HUES48 (cell line): ENCODE results near the gene CARD11.

Experiments
- H3K27ac ChIP-seq: one replicate; pipeline ENCODE4 v1.7.0; 2013; ENCODE audit warnings: low read depth, low read length, inconsistent platforms
- H3K27me3 ChIP-seq: 2 replicates; pipeline ENCODE4 v1.6.1; 2013; ENCODE audit warnings: mild to moderate bottlenecking, low read length; ENCODE audit not compliant: control insufficient read depth, insufficient read depth
- H3K36me3 ChIP-seq: 2 replicates; pipeline ENCODE4 v1.6.1; 2013; ENCODE audit warnings: low read length; ENCODE audit not compliant: control insufficient read depth, insufficient read depth
- H3K4me1 ChIP-seq: 2 replicates; pipeline ENCODE4 v1.6.1; 2013; ENCODE audit warnings: mild to moderate bottlenecking, low read length; ENCODE audit not compliant: control insufficient read depth, insufficient read depth
- H3K4me3 ChIP-seq: 2 replicates; pipeline ENCODE4 v1.5.1; 2013; ENCODE audit warnings: mild to moderate bottlenecking, low read depth, low read length
- H3K9ac ChIP-seq: 2 replicates; pipeline ENCODE4 v1.6.1; 2013; ENCODE audit warnings: mild to moderate bottlenecking, low read depth, low read length, moderate library complexity
- H3K9me3 ChIP-seq: 2 replicates; pipeline ENCODE4 v1.6.1; 2013; ENCODE audit warnings: low read length; ENCODE audit not compliant: control insufficient read depth, insufficient read depth

CARD11 gene

DNA sequence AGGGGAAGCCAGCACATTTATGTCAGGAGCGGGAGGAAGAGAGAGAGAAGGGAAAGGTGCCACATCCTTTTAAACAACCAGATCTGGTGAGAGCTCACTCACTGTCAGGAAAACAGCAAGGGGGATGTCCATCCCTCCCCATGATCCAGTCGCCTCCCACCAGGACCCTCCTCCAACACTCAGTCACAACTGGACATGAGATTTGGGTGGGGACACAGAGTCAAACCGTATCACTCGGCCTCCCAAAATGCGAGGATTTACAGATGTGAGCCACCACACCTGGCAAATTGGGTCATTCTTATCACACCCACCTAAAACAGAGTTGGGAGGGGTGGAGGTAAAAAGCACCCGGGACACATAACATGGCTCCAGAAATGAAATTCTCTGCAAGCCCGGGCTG, 41.0 kb downstream of the CARD11 start:
- H3K36me3 ChIP-seq: no peaks in the 10 kb centered on the region
- H3K27me3 ChIP-seq: no peaks in the 10 kb centered on the region
- no peaks in the 10 kb centered on the region for H3K4me1 ChIP-seq
- no peak overlapping the region for H3K27ac ChIP-seq
- no peak overlapping the region for H3K4me3 ChIP-seq
- H3K9ac ChIP-seq: no peak overlapping the region
- H3K9me3 ChIP-seq: no peaks in the 10 kb centered on the region

DNA sequence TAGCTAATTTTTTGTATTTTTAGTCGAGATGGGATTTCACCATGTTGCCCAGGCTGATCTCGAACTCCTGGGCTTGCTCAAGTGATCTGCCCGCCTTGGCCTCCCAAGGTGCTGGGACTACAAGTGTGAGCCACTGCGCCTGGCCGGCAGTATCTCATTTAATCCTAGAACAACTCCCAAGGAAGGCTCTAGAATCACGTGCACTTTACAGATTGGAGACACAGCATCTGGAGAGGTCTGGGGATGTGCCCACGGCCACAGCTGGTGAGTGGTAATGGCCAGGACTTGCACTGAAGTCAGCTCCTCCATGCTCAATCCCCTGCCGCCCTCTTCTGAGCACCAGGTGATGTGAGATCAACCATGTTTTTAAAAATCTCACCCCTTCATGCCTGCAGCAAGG, 43.1 kb downstream of the CARD11 start:
- H3K4me1 ChIP-seq: no peaks in the 10 kb centered on the region
- no peak overlapping the region for H3K27ac ChIP-seq
- no peak overlapping the region for H3K9ac ChIP-seq

GRCh38 chr7:2999078-2999500, 44.6 kb downstream of the CARD11 start:
- no peak overlapping the region for H3K9ac ChIP-seq
- no peaks in the 10 kb centered on the region for H3K9me3 ChIP-seq
- H3K4me1 ChIP-seq: no peaks in the 10 kb centered on the region
- no peak overlapping the region for H3K4me3 ChIP-seq
- H3K27ac ChIP-seq: no peak overlapping the region
- H3K27me3 ChIP-seq: no peaks in the 10 kb centered on the region
- no peaks in the 10 kb centered on the region for H3K36me3 ChIP-seq

More for the DNA sequence above, 43.1 kb downstream of the CARD11 start:
- no peaks in the 10 kb centered on the region for H3K27me3 ChIP-seq
- H3K4me3 ChIP-seq: no peak overlapping the region
- no peaks in the 10 kb centered on the region for H3K9me3 ChIP-seq
- no peaks in the 10 kb centered on the region for H3K36me3 ChIP-seq

- H3K9ac ChIP-seq: no peak overlapping the region
- H3K27ac ChIP-seq: no peak overlapping the region
- no peak overlapping the region for H3K4me3 ChIP-seq
- H3K27me3 ChIP-seq: no peaks in the 10 kb centered on the region
- no peaks in the 10 kb centered on the region for H3K4me1 ChIP-seq
- no peaks in the 10 kb centered on the region for H3K36me3 ChIP-seq
- H3K9me3 ChIP-seq: no peaks in the 10 kb centered on the region
Observed at GRCh38 chr7:2997014-2997413, 46.7 kb downstream of the CARD11 start.

DNA sequence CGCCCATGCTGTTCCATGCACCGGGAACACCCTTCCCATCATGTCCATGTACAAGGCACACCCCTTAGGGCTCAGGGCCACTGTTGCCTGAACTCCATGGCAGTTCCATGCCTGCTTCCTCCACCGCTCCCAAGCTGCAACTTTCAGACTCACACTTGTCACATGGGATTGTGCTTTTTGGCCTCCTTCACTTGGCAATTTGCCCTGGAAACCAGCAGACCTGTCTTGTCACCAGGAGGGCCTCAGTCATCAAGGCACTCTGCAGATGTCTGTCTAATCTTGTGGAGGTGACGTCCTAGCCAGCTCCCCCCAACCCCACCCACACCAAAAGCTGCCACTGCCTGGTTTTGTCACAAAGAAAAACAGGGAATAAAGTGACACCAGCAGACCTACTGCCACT, 47.5 kb downstream of the CARD11 start:
- no peaks in the 10 kb centered on the region for H3K9me3 ChIP-seq
- H3K4me3 ChIP-seq: no peak overlapping the region
- H3K4me1 ChIP-seq: no peaks in the 10 kb centered on the region
- no peaks in the 10 kb centered on the region for H3K36me3 ChIP-seq
- H3K9ac ChIP-seq: no peak overlapping the region
- H3K27ac ChIP-seq: no peak overlapping the region
- no peaks in the 10 kb centered on the region for H3K27me3 ChIP-seq

DNA sequence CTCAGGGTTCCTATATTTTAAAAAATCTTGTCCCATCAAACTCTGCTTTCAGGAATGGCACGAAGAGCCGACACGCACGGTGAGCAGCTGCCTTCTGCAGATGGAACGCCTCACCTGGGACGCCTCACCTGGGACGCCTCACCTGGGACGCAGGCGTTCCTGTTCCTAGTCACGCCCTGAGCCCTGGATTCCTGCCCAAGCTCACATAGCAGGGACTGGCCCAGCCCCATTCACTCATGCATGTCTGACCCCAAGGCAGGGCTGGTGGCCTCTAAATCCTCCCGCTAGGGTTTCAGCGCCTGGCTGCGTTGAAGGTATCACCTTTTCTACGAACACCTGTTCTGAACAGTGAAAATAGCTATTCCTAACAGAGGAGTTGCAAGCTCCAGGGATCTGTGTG, 49.8 kb downstream of the CARD11 start:
- H3K27me3 ChIP-seq: no peaks in the 10 kb centered on the region
- H3K4me3 ChIP-seq: no peak overlapping the region
- H3K36me3 ChIP-seq: no peaks in the 10 kb centered on the region
- H3K9me3 ChIP-seq: no peaks in the 10 kb centered on the region
- no peak overlapping the region for H3K27ac ChIP-seq
- no peak overlapping the region for H3K9ac ChIP-seq
- H3K4me1 ChIP-seq: no peaks in the 10 kb centered on the region

- Histone ChIP-seq H3K27ac (no peak overlapping the region), H3K9ac (no peak overlapping the region), H3K27me3 (no peaks in the 10 kb centered on the region), H3K4me3 (no peak overlapping the region), H3K4me1 (no peaks in the 10 kb centered on the region), H3K36me3 (no peaks in the 10 kb centered on the region), H3K9me3 (no peaks in the 10 kb centered on the region)
Observed at GRCh38 chr7:2993396-2993795, 50.3 kb downstream of the CARD11 start.

DNA sequence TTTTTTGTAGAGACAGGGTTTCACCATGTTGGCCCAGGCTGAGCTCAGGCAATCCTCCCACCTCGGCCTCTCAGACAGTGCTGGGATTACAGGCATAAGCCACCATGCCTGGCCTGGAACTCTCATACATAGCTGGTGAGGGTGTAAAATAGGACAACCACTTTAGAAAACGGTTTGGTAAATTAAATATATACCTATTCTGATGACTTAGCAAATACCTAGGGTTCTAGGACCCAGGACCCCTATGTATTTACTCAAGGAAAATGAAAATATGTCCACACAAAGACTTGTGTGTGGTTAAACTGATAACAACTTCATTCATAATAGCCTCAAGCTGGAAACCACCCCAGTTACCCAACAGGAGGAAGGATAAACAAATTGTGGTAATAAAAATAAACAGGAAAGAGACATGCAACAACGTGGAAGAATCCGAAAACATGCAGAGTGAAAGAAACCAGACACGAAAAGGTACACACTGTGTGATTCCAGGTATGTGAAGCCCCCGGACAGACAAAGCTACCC, 52.7 kb downstream of the CARD11 start:
- no peaks in the 10 kb centered on the region for H3K36me3 ChIP-seq
- H3K9me3 ChIP-seq: no peaks in the 10 kb centered on the region
- H3K4me1 ChIP-seq: no peaks in the 10 kb centered on the region
- H3K4me3 ChIP-seq: no peak overlapping the region
- H3K9ac ChIP-seq: no peak overlapping the region
- H3K27me3 ChIP-seq: no peaks in the 10 kb centered on the region
- H3K27ac ChIP-seq: no peak overlapping the region

DNA sequence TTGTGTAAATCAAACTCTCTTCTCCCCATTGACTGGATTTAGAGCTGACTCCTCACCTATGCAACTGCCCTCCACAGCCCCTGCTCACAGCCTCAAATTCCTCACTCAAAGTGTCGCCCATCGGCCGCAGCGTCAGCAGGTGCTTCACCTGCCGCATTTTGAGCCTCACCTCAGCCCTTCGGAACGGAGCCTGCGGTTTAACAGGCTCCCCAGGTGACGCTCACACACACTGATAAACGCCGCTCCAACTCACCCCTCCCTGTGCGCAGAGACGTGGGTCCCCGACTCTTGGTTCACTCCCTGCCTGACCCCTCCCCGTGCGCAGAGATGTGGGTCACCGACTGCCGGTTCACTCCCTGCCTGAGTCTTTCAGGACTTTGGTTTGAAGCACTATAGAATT, 57.1 kb downstream of the CARD11 start:
- Histone ChIP-seq H3K27me3 (no peaks in the 10 kb centered on the region), H3K27ac (no peak overlapping the region), H3K9me3 (no peaks in the 10 kb centered on the region), H3K36me3 (no peaks in the 10 kb centered on the region), H3K4me3 (no peak overlapping the region), H3K4me1 (no peaks in the 10 kb centered on the region), H3K9ac (no peak overlapping the region)

DNA sequence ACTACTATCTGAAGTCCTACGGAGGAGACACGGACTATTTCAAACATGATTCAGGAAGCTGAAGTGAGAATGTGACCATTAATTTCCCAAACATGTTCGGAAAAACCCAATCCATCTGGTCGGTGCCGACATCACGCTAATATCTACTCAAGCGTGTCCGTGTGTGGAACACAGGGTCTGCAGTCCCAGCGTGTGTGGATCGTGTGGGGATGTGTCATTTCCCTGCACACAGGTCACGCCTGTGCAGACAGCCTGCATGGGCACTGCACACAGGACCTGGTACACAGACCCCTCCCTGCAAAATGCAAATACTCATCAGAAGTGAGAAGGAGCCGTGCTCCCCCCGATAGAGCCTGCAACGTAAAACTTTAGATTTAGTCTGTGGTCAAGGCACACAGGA, 57.8 kb downstream of the CARD11 start:
- Histone ChIP-seq H3K27me3 (no peaks in the 10 kb centered on the region), H3K4me1 (no peaks in the 10 kb centered on the region), H3K36me3 (no peaks in the 10 kb centered on the region), H3K9ac (no peak overlapping the region), H3K4me3 (no peak overlapping the region), H3K27ac (no peak overlapping the region), H3K9me3 (no peaks in the 10 kb centered on the region)

DNA sequence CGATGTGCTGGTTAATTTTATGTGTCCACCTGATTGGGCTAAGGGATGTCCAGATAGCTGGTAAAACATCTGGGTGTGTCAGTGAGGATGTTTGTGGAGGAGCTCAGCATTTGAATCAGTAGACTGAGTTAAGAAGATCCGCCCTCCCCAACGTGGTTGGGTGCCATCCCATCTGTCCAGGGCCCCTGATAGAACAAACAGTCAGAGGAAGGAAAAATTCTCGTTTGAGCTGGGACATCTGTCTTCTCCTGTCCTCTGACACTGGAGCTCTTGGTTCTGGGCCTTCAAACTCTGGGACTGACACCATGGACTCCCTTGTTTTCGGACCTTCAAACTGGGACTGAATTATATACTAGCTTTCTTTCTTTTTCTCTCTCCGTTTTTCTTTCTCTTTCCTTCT, 59.6 kb downstream of the CARD11 start:
- H3K27ac ChIP-seq: no peak overlapping the region
- H3K9me3 ChIP-seq: no peaks in the 10 kb centered on the region
- H3K36me3 ChIP-seq: no peaks in the 10 kb centered on the region
- H3K4me1 ChIP-seq: peaks cover 8% of the 10 kb centered on the region
- no peak overlapping the region for H3K4me3 ChIP-seq
- H3K9ac ChIP-seq: no peak overlapping the region
- H3K27me3 ChIP-seq: no peaks in the 10 kb centered on the region

DNA sequence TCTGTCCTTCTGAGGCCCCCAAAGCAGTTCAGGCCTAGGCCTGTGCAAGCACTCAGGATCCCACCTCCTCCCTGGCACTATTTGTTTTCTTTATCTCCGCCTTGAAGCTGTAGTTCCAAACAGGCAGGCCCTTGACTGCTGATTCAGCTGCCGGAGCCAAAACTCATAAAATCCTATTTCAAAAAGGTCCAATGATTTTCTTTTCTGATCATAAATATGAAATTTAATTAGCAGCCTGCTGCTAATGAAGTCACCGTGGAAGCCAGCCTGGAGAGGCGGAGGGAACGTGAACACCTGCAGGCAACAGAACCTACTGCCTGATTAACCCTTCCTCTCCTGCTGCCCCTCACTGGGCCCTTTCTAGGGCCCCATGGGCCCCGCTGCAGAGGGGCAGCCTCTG, 60.1 kb downstream of the CARD11 start:
- H3K4me1 ChIP-seq: peaks cover 13% of the 10 kb centered on the region
- H3K36me3 ChIP-seq: no peaks in the 10 kb centered on the region
- no peak overlapping the region for H3K27ac ChIP-seq
- H3K4me3 ChIP-seq: no peak overlapping the region
- no peaks in the 10 kb centered on the region for H3K9me3 ChIP-seq
- no peak overlapping the region for H3K9ac ChIP-seq
- no peaks in the 10 kb centered on the region for H3K27me3 ChIP-seq
